Stimulated activated naive CD4-positive, alpha-beta T cell treated with Interleukin-2 at 50 U/mL for 16 hours (primary cell): Measurements from ENCODE around the gene TSPY4.
"Not testable (repeated sequence)": the region's sequence is repeated elsewhere in the genome, so short reads cannot be mapped to it uniquely, and the experiment has no call there.

Experiments used
- DNase-seq: peaks from one replicate; lab custom pipeline; 2025; lab: John Stamatoyannopoulos, UW

TSPY4 gene

GRCh38 chrY:9337164-9337563 lies at the start of gene TSPY4:
Gene TSPY4, plus strand, starts transcription at chrY:9337464. Its CDS starts 46 bp downstream, at chrY:9337510.
- DNase-seq, result not testable (repeated sequence)

- DNase-seq, result no peak
Measured at GRCh38 chrY:9320996-9321395, 16.3 kb upstream of the TSPY4 start.

- not testable (repeated sequence) for DNase-seq
Measured at GRCh38 chrY:9357497-9357896, 20.2 kb downstream of the TSPY4 start, which contains the start of gene TSPY8. Gene TSPY8, plus strand, starts transcription at chrY:9357797. Its CDS starts 46 bp downstream, at chrY:9357843.
